Activated gamma-delta T cell treated with anti-CD3 and anti-CD28 coated beads, Interleukin-2, amount 50 U/mL, for 16 hours (primary cell): ENCODE results near the gene TNNT1.
"Not testable (repeated sequence)": the region's sequence is repeated elsewhere in the genome, so short reads cannot be mapped to it uniquely, and the experiment has no call there.

Source experiments
- DNase-seq: peaks from one replicate; pipeline ENCODE4 v3.0.0-alpha.2; 2020; ENCODE audit warnings: low read depth

The TNNT1 gene

GRCh38 chr19:55169136-55169535 lies 20.1 kb upstream of the TNNT1 start:
- DNase-seq, result no peak

GRCh38 chr19:55166530-55167268 lies 17.7 kb upstream of the TNNT1 start, which contains the start of gene DNAAF3:
DNAAF3 (minus strand) TSS chr19:55166613; CDS start chr19:55166413, 200 bp downstream.
- no peak for DNase-seq

- peak; percentile 16 for DNase-seq
These were observed 17.0 kb upstream of the TNNT1 start for GRCh38 chr19:55165952-55166529.

- no peak for DNase-seq
These were observed 12.7 kb upstream of the TNNT1 start for GRCh38 chr19:55161571-55162322.

- DNase-seq, result no peak
These were observed 12.0 kb upstream of the TNNT1 start for GRCh38 chr19:55160986-55161365.

GRCh38 chr19:55160128-55160985 lies 11.4 kb upstream of the TNNT1 start:
- DNase-seq, result peak; percentile 75

GRCh38 chr19:55158848-55159749 lies 10.1 kb upstream of the TNNT1 start:
- no peak for DNase-seq

GRCh38 chr19:55158423-55158822 lies 9.4 kb upstream of the TNNT1 start:
- no peak for DNase-seq

GRCh38 chr19:55157064-55157908 lies 8.3 kb upstream of the TNNT1 start, which contains the start of gene TNNI3:
TNNI3 (minus strand) TSS chr19:55157732; CDS start chr19:55157589, 143 bp downstream.
- no peak for DNase-seq

- no peak for DNase-seq
These were observed 7.4 kb upstream of the TNNT1 start for GRCh38 chr19:55156202-55157063.

GRCh38 chr19:55155784-55156183 lies 6.8 kb upstream of the TNNT1 start:
- not testable (repeated sequence) for DNase-seq

GRCh38 chr19:55153652-55154264 lies 4.8 kb upstream of the TNNT1 start:
- DNase-seq, result no peak

GRCh38 chr19:55152017-55152416 lies 3.0 kb upstream of the TNNT1 start:
- no peak for DNase-seq

- no peak for DNase-seq
These were observed 1.3 kb downstream of the TNNT1 start for GRCh38 chr19:55147545-55148251.

GRCh38 chr19:55146705-55147273 lies 2.2 kb downstream of the TNNT1 start:
- DNase-seq, result no peak

- no peak for DNase-seq
These were observed 2.8 kb downstream of the TNNT1 start for GRCh38 chr19:55146078-55146704.

- no peak for DNase-seq
These were observed 3.8 kb downstream of the TNNT1 start for GRCh38 chr19:55145232-55145631.
